GM21717 (cell line): ENCODE results near the gene UCN.
"Not testable (repeated sequence)": the region's sequence is repeated elsewhere in the genome, so short reads cannot be mapped to it uniquely, and the experiment has no call there.

Source experiments
- ATAC-seq: cut with Tn5 transposase; IDR thresholded peaks from one replicate; pipeline ENCODE4 v1.9.1; 2021; ENCODE audit warnings: mild to moderate bottlenecking, moderate library complexity; ENCODE audit not compliant: unreplicated experiment

The UCN gene

GRCh38 chr2:27308359-27308881, at the start of gene UCN:
Gene UCN (minus strand): TSS chr2:27308445. CDS start chr2:27307895, 550 bp downstream.
- ATAC-seq: no peak

- peak; percentile 76 for ATAC-seq
These were observed 48.3 kb upstream of the UCN start, which contains the start of gene GTF3C2 for GRCh38 chr2:27356382-27357181. Gene GTF3C2 (minus strand): TSS chr2:27356764. CDS start chr2:27343554, 13,210 bp downstream.

GRCh38 chr2:27356056-27356381, 47.8 kb upstream of the UCN start:
- ATAC-seq: peak; percentile 45

- ATAC-seq: no peak
These were observed 46.3 kb upstream of the UCN start for GRCh38 chr2:27354597-27354927.

- no peak for ATAC-seq
These were observed 45.7 kb upstream of the UCN start for GRCh38 chr2:27353762-27354596.

GRCh38 chr2:27353386-27353761, 45.1 kb upstream of the UCN start:
- not testable (repeated sequence) for ATAC-seq

- ATAC-seq: no peak
These were observed 43.8 kb upstream of the UCN start for GRCh38 chr2:27351802-27352598.

- no peak for ATAC-seq
These were observed 42.0 kb upstream of the UCN start for GRCh38 chr2:27350106-27350693.

GRCh38 chr2:27347641-27348040, 39.4 kb upstream of the UCN start:
- no peak for ATAC-seq

GRCh38 chr2:27336173-27336572, 27.9 kb upstream of the UCN start:
- ATAC-seq: no peak

- ATAC-seq: no peak
These were observed 27.1 kb upstream of the UCN start for GRCh38 chr2:27335311-27335710.

GRCh38 chr2:27324720-27325119, 16.5 kb upstream of the UCN start:
- no peak for ATAC-seq

- no peak for ATAC-seq
These were observed 15.5 kb upstream of the UCN start for GRCh38 chr2:27323596-27324285.

GRCh38 chr2:27322766-27323595, 14.7 kb upstream of the UCN start, which contains the start of gene MPV17:
Gene MPV17 (minus strand): TSS chr2:27323097. CDS start chr2:27322517, 580 bp downstream.
- ATAC-seq: peak; percentile 91

- no peak for ATAC-seq
These were observed 14.1 kb upstream of the UCN start for GRCh38 chr2:27322301-27322765.

- ATAC-seq: no peak
These were observed 12.8 kb upstream of the UCN start for GRCh38 chr2:27320958-27321543.

- not testable (repeated sequence) for ATAC-seq
These were observed 11.6 kb upstream of the UCN start for GRCh38 chr2:27319839-27320238.

GRCh38 chr2:27316655-27317412, 8.6 kb upstream of the UCN start:
- ATAC-seq: no peak
